Stimulated activated CD8-positive, alpha-beta memory T cell treated with anti-CD3 and anti-CD28 coated beads, Interleukin-12 subunit alpha, Interleukin-12 subunit beta, amount 100 ng/mL, for 4 hours (primary cell): Measurements from ENCODE around the gene ZNF451.

Source experiments
- DNase-seq: peaks from one replicate; pipeline ENCODE4 v3.0.0-alpha.2; 2020; ENCODE audit warnings: low read depth

ZNF451 gene

GRCh38 chr6:57210060-57210459 lies 120.1 kb downstream of the ZNF451 start:
- no peak for DNase-seq

- DNase-seq, result no peak
These were observed 125.3 kb downstream of the ZNF451 start for GRCh38 chr6:57215260-57215659.

GRCh38 chr6:57216235-57217101 lies 126.5 kb downstream of the ZNF451 start:
- DNase-seq, result no peak

GRCh38 chr6:57217270-57217669 lies 127.3 kb downstream of the ZNF451 start:
- DNase-seq, result no peak
